K562 (cell line): ENCODE results near the gene SLC39A11. TPM values are rescaled to one million over a fixed set of nuclear protein-coding genes. Genes with fewer than 3 reads are reported as not detected.

Experiments
- CBX3 ChIP-seq, 2 experiments: IDR thresholded peaks; 1 replicate in 1 of 2; 2 replicates in 1 of 2; pipeline ENCODE4 v1.6.1; 2012; ENCODE audit warnings: inconsistent platforms in 2 of 2, low read length in 2 of 2, borderline replicate concordance in 1 of 2, control low read depth in 1 of 2
- CEBPG ChIP-seq, 3 experiments: fragments of 200-800 bp in 1 of 3; sonication (Bioruptor generic) in 1 of 3; sonication (generic) in 1 of 3; formaldehyde crosslinking in 1 of 3; IDR thresholded peaks in 2 of 3; conservative IDR thresholded peaks in 1 of 3; 2 replicates each; pipeline versions ENCODE4 v1.6.1 to v1.8.0; 2016 to 2022; ENCODE audit warnings: missing compliant biosample characterization in 2 of 3, missing genetic modification characterization in 2 of 3, mild to moderate bottlenecking in 1 of 3, missing genetic modification reagents in 1 of 3
- CTBP1 ChIP-seq: fragments of 450-650 bp; IDR thresholded peaks from 2 replicates; pipeline ENCODE4 v1.6.1; 2016; ENCODE audit warnings: borderline replicate concordance
- SMC3 ChIP-seq: conservative IDR thresholded peaks from 2 replicates; pipeline ENCODE4 v1.6.1; 2011; ENCODE audit warnings: low read depth, low read length, improper control_type of control experiment; ENCODE audit not compliant: insufficient read depth
- ZFP36 ChIP-seq: fragments of 150-350 bp; IDR thresholded peaks from 2 replicates; pipeline ENCODE4 v1.6.1; 2018; ENCODE audit warnings: low read length, low read depth; ENCODE audit not compliant: partially characterized antibody
- ZNF830 ChIP-seq: fragments of 250-450 bp; sonication (Bioruptor Pico); IDR thresholded peaks from 2 replicates; pipeline ENCODE4 v1.5.0; 2021; ENCODE audit warnings: mild to moderate bottlenecking
- polyA plus RNA-seq, 8 experiments: library from polyadenylated mRNA; depleted of rRNA in 4 of 8; stranded (reverse) in 5 of 8; unstranded in 3 of 8; fragments of >200 nt; fragmentation: Nextera tagmentation in 2 of 8; fragmentation: Illumina TruSeq in 1 of 8; extraction: Ambion mirVana in 2 of 8; extraction: Trizol in 1 of 8; gene quantifications; 2 replicates each; pipeline versions ENCODE4 v1.2.1 to v1.2.3, GENCODE V29; 2011 to 2014; ENCODE audit warnings: inconsistent platforms in 1 of 8, missing spikeins in 1 of 8
- total RNA-seq, 7 experiments: library from RNA; depleted of rRNA in 6 of 7; stranded (reverse); fragments of >200 nt in 6 of 7; fragmentation: Illumina TruSeq in 2 of 7; extraction: Trizol in 2 of 7; gene quantifications; 2 replicates each; pipeline versions ENCODE4 v1.2.1 to v1.2.3, GENCODE V29; 2011 to 2021; ENCODE audit warnings: low replicate concordance in 1 of 7
- TF ChIP-seq, protein P1 (sequence below), 2 experiments: fragments of 450-650 bp; formaldehyde crosslinking in 1 of 2; IDR thresholded peaks; 2 replicates each; pipeline versions ENCODE4 v1.4.0 to v1.6.1; 2014 to 2020; ENCODE audit warnings: mild to moderate bottlenecking in 2 of 2, borderline replicate concordance in 1 of 2, low read depth in 1 of 2
- TF ChIP-seq, protein P2 (sequence below): sonication (generic); formaldehyde crosslinking; IDR thresholded peaks from 2 replicates; pipeline ENCODE4 v1.8.0; 2022; ENCODE audit warnings: missing genetic modification reagents, mild to moderate bottlenecking, moderate library complexity, borderline replicate concordance
- TF ChIP-seq, protein P3 (sequence below): sonication (generic); formaldehyde crosslinking; IDR thresholded peaks from 2 replicates; pipeline ENCODE4 v1.8.0; 2022; ENCODE audit warnings: missing genetic modification reagents, mild to moderate bottlenecking, borderline replicate concordance
- TF ChIP-seq, protein P4 (sequence below): fragments of 250-450 bp; sonication (Bioruptor Pico); IDR thresholded peaks from 2 replicates; pipeline ENCODE4 v1.4.0; 2020; ENCODE audit warnings: mild to moderate bottlenecking, moderate library complexity
- TF ChIP-seq, protein P5 (sequence below): sonication (generic); formaldehyde crosslinking; IDR thresholded peaks from 2 replicates; pipeline ENCODE4 v1.8.1; 2023; ENCODE audit warnings: mild to moderate bottlenecking, missing genetic modification reagents

Gene SLC39A11
- total and polyA plus RNA-seq, 9 of the 15 experiments (the other 6 are each of a cell fraction or from before 2014, with no cell fraction given): 10.5 to 26.4 (median 13.4) TPM

DNA sequence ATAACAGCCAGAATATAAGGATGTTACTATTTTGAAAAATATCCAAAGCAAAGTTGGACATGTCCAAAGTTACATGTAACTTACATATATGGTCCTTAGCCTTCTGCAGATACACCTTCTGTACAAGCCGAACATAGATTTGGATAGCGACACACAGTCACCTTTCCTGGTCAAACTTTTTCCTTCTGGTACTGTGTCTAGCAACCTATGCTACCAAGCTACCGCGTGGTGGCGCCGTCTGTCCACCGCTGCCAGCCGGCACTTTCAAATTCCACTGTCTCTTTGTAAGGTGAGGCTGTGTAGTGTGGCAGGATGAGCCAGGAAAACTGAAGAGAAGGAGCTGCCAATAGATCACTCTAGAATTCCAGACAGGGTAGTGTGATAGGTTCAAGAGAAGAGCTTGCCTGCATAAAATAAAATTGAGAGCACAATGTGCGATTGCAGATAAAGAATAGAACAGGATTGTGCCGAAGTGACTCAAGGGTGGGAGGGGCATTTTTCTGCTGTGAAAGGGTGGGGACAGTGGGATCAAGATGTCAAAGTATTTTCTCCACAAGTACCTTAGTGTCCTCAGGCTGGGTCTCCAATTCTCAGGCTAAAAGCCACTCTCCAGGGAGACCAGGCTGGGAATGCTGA, 366.9 kb downstream of the SLC39A11 start (continued):
- TF ChIP-seq, protein P1, sequence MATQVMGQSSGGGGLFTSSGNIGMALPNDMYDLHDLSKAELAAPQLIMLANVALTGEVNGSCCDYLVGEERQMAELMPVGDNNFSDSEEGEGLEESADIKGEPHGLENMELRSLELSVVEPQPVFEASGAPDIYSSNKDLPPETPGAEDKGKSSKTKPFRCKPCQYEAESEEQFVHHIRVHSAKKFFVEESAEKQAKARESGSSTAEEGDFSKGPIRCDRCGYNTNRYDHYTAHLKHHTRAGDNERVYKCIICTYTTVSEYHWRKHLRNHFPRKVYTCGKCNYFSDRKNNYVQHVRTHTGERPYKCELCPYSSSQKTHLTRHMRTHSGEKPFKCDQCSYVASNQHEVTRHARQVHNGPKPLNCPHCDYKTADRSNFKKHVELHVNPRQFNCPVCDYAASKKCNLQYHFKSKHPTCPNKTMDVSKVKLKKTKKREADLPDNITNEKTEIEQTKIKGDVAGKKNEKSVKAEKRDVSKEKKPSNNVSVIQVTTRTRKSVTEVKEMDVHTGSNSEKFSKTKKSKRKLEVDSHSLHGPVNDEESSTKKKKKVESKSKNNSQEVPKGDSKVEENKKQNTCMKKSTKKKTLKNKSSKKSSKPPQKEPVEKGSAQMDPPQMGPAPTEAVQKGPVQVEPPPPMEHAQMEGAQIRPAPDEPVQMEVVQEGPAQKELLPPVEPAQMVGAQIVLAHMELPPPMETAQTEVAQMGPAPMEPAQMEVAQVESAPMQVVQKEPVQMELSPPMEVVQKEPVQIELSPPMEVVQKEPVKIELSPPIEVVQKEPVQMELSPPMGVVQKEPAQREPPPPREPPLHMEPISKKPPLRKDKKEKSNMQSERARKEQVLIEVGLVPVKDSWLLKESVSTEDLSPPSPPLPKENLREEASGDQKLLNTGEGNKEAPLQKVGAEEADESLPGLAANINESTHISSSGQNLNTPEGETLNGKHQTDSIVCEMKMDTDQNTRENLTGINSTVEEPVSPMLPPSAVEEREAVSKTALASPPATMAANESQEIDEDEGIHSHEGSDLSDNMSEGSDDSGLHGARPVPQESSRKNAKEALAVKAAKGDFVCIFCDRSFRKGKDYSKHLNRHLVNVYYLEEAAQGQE (IDR thresholded peaks at IDR 0.05; ENCODE audit: borderline replicate concordance): peak; percentile 92
- TF ChIP-seq, protein P1 (CRISPR knock-in tag; IDR thresholded peaks at IDR 0.05; ENCODE audit: low read depth): no peak
- no peak for TF ChIP-seq CEBPG (CRISPR knock-in tag; IDR thresholded peaks at IDR 0.05)
- TF ChIP-seq CEBPG (tag; conservative IDR thresholded peaks at IDR 0.05 in 1 of 2, IDR thresholded peaks at IDR 0.05 in 1 of 2): no peak
- 0 out of 2 replicates have a peak, but pooled peaks have one; percentile 11 for TF ChIP-seq CTBP1
- TF ChIP-seq, protein P2, sequence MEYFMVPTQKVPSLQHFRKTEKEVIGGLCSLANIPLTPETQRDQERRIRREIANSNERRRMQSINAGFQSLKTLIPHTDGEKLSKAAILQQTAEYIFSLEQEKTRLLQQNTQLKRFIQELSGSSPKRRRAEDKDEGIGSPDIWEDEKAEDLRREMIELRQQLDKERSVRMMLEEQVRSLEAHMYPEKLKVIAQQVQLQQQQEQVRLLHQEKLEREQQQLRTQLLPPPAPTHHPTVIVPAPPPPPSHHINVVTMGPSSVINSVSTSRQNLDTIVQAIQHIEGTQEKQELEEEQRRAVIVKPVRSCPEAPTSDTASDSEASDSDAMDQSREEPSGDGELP (CRISPR knock-in tag): 0 out of 2 replicates have a peak, but pooled peaks have one; percentile 12
- TF ChIP-seq SMC3: peak; percentile 74
- TF ChIP-seq CBX3 (IDR thresholded peaks at IDR 0.05; ENCODE audit: borderline replicate concordance in 1 of 2, low read length in 2 of 2): no peak
- no peak for TF ChIP-seq ZFP36
- TF ChIP-seq, protein P3, sequence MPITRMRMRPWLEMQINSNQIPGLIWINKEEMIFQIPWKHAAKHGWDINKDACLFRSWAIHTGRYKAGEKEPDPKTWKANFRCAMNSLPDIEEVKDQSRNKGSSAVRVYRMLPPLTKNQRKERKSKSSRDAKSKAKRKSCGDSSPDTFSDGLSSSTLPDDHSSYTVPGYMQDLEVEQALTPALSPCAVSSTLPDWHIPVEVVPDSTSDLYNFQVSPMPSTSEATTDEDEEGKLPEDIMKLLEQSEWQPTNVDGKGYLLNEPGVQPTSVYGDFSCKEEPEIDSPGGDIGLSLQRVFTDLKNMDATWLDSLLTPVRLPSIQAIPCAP: no peak
- TF ChIP-seq, protein P4, sequence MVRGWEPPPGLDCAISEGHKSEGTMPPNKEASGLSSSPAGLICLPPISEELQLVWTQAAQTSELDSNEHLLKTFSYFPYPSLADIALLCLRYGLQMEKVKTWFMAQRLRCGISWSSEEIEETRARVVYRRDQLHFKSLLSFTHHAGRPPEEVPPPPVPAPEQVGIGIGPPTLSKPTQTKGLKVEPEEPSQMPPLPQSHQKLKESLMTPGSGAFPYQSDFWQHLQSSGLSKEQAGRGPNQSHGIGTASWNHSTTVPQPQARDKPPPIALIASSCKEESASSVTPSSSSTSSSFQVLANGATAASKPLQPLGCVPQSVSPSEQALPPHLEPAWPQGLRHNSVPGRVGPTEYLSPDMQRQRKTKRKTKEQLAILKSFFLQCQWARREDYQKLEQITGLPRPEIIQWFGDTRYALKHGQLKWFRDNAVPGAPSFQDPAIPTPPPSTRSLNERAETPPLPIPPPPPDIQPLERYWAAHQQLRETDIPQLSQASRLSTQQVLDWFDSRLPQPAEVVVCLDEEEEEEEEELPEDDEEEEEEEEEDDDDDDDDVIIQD: no peak
- TF ChIP-seq, protein P5, sequence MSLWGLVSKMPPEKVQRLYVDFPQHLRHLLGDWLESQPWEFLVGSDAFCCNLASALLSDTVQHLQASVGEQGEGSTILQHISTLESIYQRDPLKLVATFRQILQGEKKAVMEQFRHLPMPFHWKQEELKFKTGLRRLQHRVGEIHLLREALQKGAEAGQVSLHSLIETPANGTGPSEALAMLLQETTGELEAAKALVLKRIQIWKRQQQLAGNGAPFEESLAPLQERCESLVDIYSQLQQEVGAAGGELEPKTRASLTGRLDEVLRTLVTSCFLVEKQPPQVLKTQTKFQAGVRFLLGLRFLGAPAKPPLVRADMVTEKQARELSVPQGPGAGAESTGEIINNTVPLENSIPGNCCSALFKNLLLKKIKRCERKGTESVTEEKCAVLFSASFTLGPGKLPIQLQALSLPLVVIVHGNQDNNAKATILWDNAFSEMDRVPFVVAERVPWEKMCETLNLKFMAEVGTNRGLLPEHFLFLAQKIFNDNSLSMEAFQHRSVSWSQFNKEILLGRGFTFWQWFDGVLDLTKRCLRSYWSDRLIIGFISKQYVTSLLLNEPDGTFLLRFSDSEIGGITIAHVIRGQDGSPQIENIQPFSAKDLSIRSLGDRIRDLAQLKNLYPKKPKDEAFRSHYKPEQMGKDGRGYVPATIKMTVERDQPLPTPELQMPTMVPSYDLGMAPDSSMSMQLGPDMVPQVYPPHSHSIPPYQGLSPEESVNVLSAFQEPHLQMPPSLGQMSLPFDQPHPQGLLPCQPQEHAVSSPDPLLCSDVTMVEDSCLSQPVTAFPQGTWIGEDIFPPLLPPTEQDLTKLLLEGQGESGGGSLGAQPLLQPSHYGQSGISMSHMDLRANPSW (CRISPR knock-in tag): no peak
- no peak for TF ChIP-seq ZNF830
